Sciatic nerve (tissue), 2 donors: ENCODE measurements around the gene DISC1. TPM values are rescaled to one million over a fixed set of nuclear protein-coding genes. Genes with fewer than 3 reads are reported as not detected.

Source experiments
- ATAC-seq: fragments of 200-7000 bp; cut with Tn5 transposase; one replicate; pipeline ENCODE4 v1.9.1; 2020; ENCODE audit warnings: mild to moderate bottlenecking, moderate library complexity
- DNase-seq: peaks from one replicate; pipeline ENCODE4 v3.0.0-alpha.2; 2020; ENCODE audit warnings: low spot score
- intact Hi-C: fragments of 100-400 bp; cut with DNase I; formaldehyde crosslinking; loops from one replicate; pipeline ENCODE4 v1.14.2; 2022
- total RNA-seq: library from RNA; stranded (reverse); fragmentation: NEBNext Ultra II Directional; extraction: Animal tissue kit (Norgen Biotek cat#: 25700); gene quantifications from one replicate; pipeline ENCODE4 v1.2.1, GENCODE V29; 2021
- donor health status: DM: no; HTN: no; CAD: no.
- donor health status: DM: no; HTN: no; CAD: no.

The DISC1 gene
- total RNA-seq, 1 donor from 2014 or later = 34.5 TPM

- ATAC-seq = peak; percentile 89
- DNase-seq = no peak
- intact Hi-C loops = no loop called here
Observed at GRCh38 chr1:231818337-231818736, 191.7 kb downstream of the DISC1 start.

DNA sequence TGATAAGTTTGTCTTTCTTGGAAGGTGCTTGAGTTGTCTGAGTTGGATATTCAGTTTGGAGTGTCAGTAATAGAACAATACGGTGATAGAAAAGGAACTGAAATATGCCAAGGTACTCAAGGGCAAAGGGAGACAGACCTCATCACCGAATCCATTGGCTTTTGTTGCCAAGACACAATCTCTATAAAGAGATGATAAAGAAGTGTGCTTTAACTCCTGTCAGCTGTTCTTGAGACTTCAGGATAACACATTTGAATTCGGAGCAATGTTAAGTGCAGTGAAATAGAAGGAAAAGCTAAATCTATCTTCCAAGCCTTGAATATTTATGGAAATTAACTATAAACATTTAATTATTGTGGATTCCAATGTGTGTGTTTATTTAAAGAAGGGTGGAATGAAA lies 194.7 kb downstream of the DISC1 start:
- DNase-seq = no peak
- intact Hi-C loops = no loop called here
- no peak for ATAC-seq

DNA sequence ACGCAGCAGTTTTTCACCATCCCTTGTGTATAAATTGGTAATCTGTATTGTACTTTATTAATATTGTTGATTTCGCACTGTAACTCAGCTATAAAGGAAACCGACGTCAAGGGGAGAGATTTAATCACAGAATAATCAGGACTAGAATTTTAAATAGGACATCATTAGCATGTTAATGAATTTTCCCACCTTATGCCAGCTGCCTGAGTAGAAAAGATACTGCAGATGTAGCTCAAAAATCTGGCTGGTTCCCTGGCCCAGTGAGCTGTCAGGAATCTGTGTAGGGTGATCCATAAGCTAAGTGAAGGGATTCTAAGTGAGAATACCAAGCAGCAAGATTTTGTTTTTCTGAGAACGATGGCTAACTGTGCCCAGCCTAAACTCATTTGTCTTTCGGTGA lies 195.5 kb downstream of the DISC1 start:
- intact Hi-C loops = no loop called here
- ATAC-seq (no peak), DNase-seq (no peak)

GRCh38 chr1:231826566-231826965 lies 200.0 kb downstream of the DISC1 start:
- intact Hi-C loops = no loop called here
- ATAC-seq (no peak), DNase-seq (no peak)

DNA sequence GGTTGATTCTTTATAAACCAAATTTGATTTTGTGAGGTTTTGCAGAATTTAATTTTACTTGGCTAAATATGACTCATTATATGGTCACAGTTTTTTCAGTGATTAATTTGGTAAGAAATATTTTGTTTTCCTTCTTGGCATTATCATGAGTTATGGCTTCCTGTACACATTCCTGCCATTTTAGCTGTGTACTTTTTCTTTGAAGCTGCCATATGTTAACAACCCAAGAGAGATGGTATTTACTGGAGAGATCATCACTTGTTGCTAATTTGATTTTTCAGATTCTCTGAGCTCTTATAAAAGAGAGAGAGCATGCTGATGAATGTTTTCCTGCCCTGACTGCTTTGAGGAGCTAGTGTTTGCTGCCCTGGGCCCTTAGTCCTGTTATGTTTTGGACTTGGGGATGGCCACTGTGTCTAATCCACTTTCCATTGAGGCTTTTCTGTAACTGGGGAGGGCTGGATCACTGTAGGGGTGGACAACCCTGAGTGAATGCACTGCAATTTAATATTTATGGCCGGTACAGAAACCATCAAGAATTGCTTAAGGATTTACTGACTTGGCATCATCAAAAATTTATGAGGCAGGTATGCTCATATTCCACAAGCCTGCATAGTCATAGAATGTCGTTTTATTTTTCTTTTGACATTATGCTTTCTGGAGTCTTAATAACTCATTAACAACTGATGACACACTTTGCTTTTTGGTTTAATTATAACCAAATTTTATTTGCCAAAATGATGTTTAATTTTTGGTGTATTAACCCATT lies 200.9 kb downstream of the DISC1 start:
- ATAC-seq (no peak), DNase-seq (no peak)
- intact Hi-C loops = no loop called here

DNA sequence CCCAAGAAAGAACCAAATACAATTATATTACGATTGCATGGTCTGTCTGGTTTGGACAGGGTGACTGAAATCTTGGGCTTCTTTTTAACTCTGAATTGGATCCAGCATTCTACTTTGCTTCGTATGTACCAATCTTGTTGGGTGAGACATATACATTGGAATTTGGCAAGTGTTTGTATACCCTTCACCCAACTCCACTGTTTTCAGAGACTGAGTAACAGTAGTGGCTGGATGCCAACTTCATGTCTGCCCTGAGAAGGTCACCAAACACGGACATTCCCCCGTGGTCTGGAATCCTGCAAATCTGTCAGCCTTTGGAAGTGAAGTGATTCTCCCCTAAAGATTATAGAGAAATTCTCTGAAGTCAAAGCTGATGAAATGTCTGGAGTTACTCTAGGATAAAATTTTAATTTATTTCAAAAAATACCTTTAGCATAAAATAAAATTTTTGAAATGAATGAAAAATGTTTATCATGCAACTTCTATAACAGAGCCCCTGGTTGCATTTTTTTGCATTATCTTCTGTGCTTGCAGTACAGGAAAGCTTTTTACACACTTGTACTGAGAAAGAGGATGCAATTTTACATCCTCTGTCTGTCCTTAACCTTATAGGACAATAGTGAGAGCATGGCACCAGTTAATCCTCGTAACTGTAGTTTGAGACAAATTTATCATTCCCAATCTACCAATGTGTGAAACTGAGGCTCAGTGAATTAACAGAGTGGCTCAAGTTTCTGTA lies 201.8 kb downstream of the DISC1 start:
- ATAC-seq = no peak
- intact Hi-C loops = no loop called here

DNA sequence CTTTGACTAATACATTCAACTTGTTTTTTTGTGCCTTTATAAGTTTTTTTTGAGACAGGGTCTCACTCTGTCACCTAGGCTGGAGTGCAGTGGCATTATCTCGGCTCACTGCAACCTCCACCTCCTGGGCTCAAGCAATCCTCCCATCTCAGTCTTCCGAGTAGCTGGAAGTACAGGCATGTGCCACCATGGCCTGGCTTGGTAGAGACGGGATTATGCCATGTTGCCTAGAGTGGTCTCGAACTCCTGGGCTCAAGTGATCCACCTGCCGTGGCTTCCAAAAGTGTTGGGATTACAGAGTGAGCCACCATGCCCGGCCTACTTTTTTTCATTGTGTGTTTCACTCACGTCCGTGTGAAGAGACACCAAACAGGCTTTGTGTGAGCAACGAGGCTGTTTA lies 202.7 kb downstream of the DISC1 start:
- intact Hi-C loops = no loop called here
- ATAC-seq = no peak

More for the DNA sequence above, 201.8 kb downstream of the DISC1 start:
- no peak for DNase-seq

DNA sequence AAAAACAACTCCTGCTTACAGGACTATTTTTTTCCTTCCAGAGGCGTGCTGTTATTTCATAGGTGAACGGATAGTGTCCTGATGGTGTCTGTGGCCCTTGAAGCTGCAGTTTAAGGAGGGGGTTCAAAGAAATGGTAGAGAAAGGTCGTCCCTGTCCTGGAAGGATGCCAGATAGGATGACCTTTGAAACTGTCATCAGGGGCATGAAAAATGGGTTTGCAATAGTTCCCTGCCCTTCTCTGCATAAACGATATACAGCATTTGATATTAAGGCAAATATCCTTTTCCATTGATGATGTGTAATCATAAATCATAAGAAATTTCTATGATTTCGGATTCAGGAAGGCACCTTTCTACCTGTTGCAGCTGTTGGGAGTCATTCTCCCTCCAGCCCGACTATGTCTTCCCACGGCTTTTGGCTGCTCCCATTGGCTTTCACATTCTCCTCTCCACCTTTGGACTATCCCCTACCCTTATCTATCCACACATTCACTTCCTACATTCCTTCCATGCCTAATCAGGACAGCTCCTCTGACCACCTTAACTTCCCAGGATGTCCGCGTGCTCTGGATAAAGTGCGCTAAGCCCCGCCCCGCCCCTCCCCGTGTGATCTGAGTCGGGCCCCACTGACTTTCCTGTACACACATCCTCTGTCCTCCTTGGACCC lies 209.8 kb downstream of the DISC1 start:
- no peak for ATAC-seq
- intact Hi-C loops = no loop called here
- no peak for DNase-seq

More for the DNA sequence above, 202.7 kb downstream of the DISC1 start:
- DNase-seq = no peak

GRCh38 chr1:231838521-231838920 lies 211.9 kb downstream of the DISC1 start:
- ATAC-seq (no peak), DNase-seq (no peak)
- intact Hi-C loops = no loop called here

GRCh38 chr1:231839999-231840398 lies 213.4 kb downstream of the DISC1 start:
- no peak for ATAC-seq
- intact Hi-C loops = no loop called here
- DNase-seq = no peak

DNA sequence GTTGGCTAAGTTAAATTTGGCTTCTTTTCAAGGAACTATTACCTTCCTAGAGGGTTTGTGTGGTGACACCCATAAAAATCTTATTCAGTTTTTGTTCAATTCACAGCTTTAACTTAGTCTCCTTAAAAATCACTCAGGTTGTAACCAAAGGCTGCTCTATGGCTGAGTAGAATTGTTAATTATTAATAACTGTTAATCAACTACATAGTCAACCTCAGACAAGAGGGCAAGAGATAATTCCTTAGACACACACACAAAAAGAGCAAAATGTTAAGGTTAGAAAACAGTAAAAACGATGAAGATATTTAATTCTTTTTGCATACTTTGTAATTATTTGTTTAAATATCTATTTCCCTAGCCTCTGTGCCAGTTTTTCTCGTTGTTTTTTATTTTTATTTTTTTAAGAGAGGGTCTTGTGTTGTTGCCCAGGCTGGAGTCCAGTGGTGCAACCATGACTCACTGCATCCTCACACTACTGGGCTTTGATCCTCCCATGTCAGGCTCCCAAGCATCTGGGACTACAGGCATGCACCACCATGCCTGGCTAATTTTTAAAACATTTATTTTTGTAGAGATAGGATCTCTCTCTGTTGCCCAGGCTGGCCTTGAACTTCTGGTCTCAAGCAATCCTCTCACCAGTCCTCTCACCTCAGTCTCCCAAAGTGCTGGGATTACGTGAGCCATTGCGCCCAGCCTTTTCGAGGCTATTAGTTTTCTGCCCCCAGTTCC lies 215.2 kb downstream of the DISC1 start:
- no peak for ATAC-seq
- no peak for DNase-seq
- intact Hi-C loops = no loop called here

- ATAC-seq (no peak), DNase-seq (no peak)
- intact Hi-C loops = no loop called here
Observed at GRCh38 chr1:231842441-231842840, 215.9 kb downstream of the DISC1 start.

DNA sequence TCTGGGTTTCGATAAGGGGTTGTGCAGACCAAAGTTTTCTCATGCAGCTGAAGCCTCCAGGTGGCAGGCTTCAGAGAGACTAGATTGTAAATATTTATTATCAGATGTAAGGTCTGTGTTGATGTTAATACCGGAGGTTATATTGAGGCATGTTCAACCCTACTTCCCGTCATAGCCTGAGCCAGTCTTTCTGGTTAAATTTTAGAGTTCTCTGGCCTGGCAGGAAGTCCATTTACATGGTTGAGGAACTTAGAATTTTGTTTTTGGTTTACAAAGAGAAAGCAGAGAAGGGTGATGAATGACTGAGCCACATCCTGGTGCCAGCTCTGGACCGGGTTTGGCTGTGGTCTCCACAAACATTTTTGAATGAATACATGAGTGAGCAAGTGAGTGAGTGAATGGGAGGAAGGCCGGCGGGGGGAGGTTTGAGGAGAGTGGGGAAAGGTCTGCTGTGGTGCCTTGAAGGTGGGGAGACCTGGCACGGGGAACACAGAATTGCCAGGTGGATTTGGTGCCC lies 218.5 kb downstream of the DISC1 start:
- no peak for DNase-seq
- no peak for ATAC-seq
- intact Hi-C loops = no loop called here

DNA sequence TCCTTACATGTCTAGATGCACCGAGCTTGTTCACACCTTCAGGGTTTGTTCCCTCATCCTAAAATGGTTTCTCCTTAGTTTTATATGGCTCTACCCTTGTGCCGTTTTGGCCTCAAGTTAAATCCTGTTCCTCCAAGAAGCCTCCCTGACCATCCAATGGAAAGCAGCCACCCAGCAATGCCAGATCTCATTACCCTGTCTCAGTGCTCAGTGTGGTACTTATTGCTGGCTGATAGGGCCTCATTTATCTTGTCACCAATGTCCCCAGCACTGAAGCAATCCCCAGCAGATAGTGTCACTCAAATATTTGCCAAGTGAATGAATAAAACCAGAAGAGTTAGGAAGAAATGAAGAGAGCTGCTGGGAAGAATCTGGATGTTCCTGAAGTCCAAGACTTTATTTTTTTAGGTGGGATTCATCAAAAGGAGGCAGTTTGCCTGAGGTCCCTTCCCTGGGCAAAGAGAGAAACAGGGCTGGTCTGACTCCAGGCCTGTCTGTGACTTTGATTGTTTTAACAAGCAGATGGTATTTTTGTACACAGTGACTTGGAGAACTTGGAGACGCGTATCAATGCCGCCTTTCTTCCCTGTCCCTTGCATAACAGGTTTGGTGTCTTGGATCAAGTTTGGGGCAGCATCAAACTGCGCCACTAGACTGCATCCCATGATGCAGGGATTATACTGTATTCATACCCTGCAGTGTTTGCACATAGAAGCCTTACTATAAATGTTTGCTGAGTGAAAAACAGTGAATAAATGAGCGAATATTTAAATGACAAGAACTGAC lies 221.2 kb downstream of the DISC1 start:
- ATAC-seq (no peak), DNase-seq (no peak)
- intact Hi-C loops = no loop called here

DNA sequence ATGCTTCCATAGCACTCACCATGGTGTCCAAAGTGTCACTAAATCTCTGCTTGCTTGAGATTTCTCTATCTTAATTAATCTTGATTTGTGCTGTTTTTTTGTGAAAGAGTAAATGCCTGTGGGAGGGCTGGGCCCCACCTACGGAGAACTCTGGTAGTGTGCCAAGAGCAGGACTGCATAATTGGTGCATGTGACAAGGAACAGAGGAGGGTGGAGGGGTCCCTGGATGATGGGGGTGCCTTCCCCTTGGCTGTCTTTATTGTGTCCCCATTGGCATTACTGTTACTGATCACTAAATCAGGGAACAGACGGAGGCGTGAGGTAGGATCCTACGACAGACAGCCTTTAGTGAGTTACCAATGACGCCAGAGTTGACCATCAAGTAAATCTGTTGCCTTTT lies 223.4 kb downstream of the DISC1 start:
- DNase-seq (no peak), ATAC-seq (no peak)
- intact Hi-C loops = no loop called here

DNA sequence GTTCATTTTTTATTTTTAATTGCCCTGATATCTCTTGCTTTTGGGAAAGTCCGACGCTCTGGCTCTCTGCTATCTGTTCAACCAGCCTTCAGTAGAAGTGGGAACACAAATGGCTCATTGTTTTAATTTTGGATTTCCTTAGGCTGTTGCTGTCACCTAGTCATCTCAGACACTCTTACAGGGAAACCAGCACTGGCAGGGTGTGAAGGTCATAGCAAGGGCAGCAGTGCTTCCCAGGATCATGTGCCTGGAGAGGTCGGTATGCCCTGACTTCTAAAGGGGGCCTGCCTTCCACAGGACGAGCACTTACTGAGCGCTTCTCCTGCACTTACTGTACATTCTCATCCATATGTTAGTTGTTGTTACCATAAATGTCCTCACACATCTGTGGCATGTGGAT lies 224.2 kb downstream of the DISC1 start:
- ATAC-seq (no peak), DNase-seq (no peak)
- intact Hi-C loops = no loop called here

DNA sequence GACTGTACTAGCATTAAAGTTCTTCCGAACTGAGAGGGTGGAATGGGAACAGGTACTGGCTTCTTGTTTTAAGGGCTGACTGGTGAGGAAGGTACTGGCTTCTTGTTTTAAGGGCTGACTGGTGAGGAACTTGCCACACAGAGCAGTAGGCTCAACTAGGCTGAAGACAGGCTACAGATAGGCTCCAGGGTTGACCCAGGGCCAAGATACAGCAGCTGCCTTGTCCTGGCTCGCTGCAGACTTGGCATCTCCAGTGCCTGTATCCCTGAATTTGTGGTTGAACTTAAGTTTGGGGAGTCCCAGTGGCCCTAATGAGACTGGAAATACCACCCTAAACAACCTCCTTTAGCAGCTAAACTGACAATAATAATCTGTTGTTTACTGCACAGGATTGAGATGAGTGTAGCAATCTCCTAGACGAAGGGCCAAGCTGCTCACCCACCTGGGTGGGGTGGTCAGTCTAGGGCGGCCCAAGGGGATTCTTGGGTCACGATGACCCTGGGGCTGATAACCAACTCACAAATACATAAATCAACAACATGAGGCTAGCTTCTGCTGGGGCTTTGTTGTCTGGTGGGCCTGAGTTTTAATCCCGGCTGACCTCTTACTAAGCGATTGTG lies 227.1 kb downstream of the DISC1 start:
- ATAC-seq (no peak), DNase-seq (no peak)
- intact Hi-C loops = no loop called here

DNA sequence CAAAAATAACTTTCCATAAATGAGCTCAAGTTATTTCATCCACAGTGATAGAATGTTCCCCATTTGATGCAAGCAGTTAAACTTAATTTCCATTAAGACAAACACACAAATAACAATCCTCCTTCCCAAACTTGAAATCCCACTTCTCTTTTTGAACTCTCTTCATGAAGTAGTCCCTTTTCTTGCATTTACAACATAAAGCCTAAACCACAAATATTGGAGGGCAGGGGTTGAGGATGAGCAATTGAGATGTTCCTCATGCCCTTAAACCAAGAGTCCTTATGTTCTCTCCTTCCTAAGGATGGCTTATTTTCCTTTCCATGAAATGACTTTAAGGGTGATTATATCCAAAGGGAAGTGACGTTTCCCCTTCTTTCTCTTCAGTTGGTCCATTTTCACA lies 228.8 kb downstream of the DISC1 start:
- ATAC-seq (no peak), DNase-seq (no peak)
- intact Hi-C loops = no loop called here
